Measurements from ENCODE around the gene SPANXN1.
"Not testable (repeated sequence)": the region's sequence is repeated elsewhere in the genome, so short reads cannot be mapped to it uniquely, and the experiment has no call there.

SPANXN1 gene, protein sequence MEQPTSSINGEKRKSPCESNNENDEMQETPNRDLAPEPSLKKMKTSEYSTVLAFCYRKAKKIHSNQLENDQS

DNA sequence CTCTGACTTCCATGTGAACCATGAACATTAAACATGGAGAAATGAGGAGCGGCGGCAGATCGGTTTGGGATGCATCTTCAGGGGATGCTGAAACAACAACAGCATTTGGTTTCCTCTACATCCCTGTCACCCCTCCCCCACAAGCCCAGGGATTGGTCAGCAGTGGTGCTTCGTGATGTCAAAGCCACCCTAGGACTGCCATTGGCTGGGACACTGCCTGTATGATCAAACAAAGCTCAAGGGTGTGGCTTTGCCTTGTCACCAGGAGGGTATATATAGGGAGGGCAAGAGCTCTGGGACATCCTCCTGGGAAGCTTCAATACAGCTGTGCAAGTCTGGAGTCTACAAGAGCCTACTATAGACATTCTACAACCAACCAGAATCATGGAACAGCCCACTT lies at the start of gene SPANXN1:
SPANXN1 (plus strand) TSS at position 301 of the 400 bp plus-strand sequence; CDS start at position 385, 84 bp downstream.
- DNase-seq (ENCODE audit: low read depth); H3K4me3 ChIP-seq (ENCODE audit: low read depth, low read length): not testable (repeated sequence)

DNA sequence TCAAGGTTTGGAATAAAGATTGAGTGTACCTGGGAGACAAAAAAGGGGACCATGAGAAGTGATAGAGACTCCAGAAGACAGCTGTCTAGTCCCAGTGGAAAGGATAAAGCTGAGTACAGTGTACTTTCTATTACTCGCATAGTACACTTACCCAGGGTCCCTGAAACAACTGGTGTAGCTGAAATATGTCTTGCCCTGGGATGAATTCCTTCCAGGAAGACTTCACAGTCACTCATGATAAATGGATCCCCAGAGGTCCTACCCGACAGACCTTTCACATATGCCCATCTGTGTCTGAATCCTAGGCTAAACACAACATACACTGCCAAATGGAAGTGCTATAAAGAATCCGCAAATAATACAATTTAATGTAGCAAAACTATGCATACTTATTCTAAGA lies 48.2 kb upstream of the SPANXN1 start:
- H3K4me3 ChIP-seq (ENCODE audit: low read depth, low read length), result no peak overlapping the region
- no peak for DNase-seq (ENCODE audit: low read depth)

DNA sequence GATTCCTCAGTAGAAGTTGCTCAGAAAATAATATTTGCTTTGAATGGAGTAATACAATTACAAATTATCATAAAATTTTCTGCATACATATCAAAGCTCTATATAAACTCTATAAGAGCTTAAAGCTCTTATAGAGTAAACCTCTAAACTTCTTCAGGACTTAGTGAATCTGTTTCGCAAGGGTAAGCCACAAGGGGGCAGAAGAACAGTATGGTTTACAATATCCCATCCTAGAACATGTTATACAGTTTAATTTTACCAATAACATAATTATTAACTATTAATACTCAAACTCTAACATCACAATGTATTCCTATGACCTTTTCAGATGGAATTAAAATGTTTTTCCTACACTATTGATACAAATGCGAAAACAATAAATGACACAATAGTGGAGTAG lies 33.8 kb upstream of the SPANXN1 start:
- no peak overlapping the region for H3K4me3 ChIP-seq (ENCODE audit: low read depth, low read length)
- no peak for DNase-seq (ENCODE audit: low read depth)

DNA sequence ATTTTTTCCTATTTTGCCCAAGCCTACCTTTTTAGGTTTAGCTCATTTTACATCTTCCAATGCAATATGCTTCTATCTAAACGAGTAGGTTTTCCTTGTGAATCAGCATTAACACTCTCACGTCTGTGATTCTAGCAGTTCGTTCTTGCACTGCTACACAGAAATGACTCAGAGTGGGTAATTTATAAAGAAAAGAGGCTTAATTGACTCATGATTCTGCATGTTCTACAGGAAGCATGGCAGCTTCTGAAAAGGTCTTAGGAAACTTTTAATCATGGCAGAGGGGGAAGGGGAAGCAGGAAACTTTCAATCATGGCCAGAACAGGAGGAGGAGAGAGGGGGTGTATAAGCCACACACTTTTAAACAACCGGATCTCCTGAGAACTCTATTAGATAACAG lies 44.9 kb downstream of the SPANXN1 start:
- DNase-seq (ENCODE audit: low read depth), result no peak
- no peak overlapping the region for H3K4me3 ChIP-seq (ENCODE audit: low read depth, low read length)

Measured in skeletal muscle cell (primary cell).